Measurements from ENCODE around the gene GABRB3. TPM values are rescaled to one million over a fixed set of nuclear protein-coding genes. Genes with fewer than 3 reads are reported as not detected.

The GABRB3 gene
- total and polyA plus RNA-seq, 2 of the 8 experiments (the other 6 are each of a cell fraction or from before 2014, with no cell fraction given) = 98.8 to 163 TPM

DNA sequence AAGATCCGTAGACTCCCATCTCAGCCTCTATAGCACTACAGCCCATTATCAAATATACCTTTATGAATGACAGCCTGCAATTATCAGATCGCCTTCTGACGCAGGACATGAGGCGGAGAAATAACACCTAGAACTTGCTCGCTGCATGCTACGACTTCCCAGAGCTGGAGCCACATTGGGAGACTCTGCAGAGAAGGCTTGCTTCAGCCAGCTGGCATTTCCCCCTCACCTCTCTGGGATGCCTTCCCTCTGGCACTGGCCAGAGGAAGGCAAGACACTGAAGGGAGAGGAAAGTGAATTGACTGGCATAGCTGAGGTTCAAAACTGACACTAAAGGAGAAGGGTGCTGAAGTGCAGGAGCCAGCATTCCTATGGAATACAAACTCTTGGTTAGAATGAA lies 131.7 kb downstream of the GABRB3 start:
- no peak overlapping the region; the same call in 1 of the 2 replicates for H2AK5ac ChIP-seq (ENCODE audit: low read depth, low read length)
- H2BK12ac ChIP-seq (ENCODE audit: low read depth, low read length) = 0 out of 2 replicates have a peak overlapping the region, but pooled peaks have one; percentile 35
- no peak overlapping the region for H2BK15ac ChIP-seq (ENCODE audit: low read length)
- no peak overlapping the region for H3K23ac ChIP-seq (ENCODE audit: insufficient read length)
- H3K9me3 ChIP-seq (ENCODE audit: insufficient read depth in 2 of 2, low read depth in 1 of 2, low read length in 1 of 2) = no peaks in the 10 kb centered on the region
- H4K91ac ChIP-seq (replicated peaks; ENCODE audit: insufficient read length, low read length) = no peak overlapping the region
- H2AFZ ChIP-seq (ENCODE audit: low read length) = no peak overlapping the region
- H3K9ac ChIP-seq (replicated peaks in 1 of 4; ENCODE audit: extremely low read depth in 1 of 4, low read depth in 3 of 4, low read length in 3 of 4) = no peak overlapping the region
- H3K23me2 ChIP-seq (ENCODE audit: low read depth, low read length) = no peaks in the 10 kb centered on the region; the same call in 1 of the 2 replicates
- no peak overlapping the region for H3K4ac ChIP-seq (replicated peaks; ENCODE audit: insufficient read length, low read depth, low read length)
- 96% methylated on average over 6 of the region's 6 CpGs; no CpG with 5 or more reads in 1 of the 2 experiments for WGBS, 2 experiments (ENCODE audit: extremely low coverage in 1 of 2, insufficient coverage in 1 of 2, insufficient read length in 1 of 2, insufficient replicate concordance in 2 of 2, low coverage in 1 of 2, low lambda C conversion rate in 2 of 2, missing lambda C conversion rate in 1 of 2)
- peaks cover 15% of the 10 kb centered on the region for H3K79me1 ChIP-seq (ENCODE audit: low read depth, low read length)
- no peak overlapping the region for H3K4me3 ChIP-seq (ENCODE audit: extremely low read depth in 1 of 4, insufficient read depth in 2 of 4, low read depth in 3 of 4, low read length in 4 of 4)
- peaks cover 3 to 16% (median 6%) of the 10 kb centered on the region in 4 experiments; a peak in 6 of 7 replicates for H3K4me1 ChIP-seq (replicated peaks in 1 of 4; ENCODE audit: control insufficient read depth in 3 of 4, insufficient read depth in 4 of 4, low read length in 3 of 4)
- H3K18ac ChIP-seq (ENCODE audit: extremely low read depth, low read length) = no peak overlapping the region
- peaks cover 0 to 2% (median 0%) of the 10 kb centered on the region in 4 experiments; a peak in 2 of 8 replicates for H3K36me3 ChIP-seq (ENCODE audit: control insufficient read depth in 2 of 4, insufficient read depth in 4 of 4, low read length in 3 of 4)
- no peak overlapping the region for H4K5ac ChIP-seq (ENCODE audit: insufficient read length, low read depth, low read length)
- H3K4me2 ChIP-seq (ENCODE audit: insufficient read depth in 1 of 2, low read depth in 2 of 2, low read length in 2 of 2) = no peak overlapping the region
- H3K27me3 ChIP-seq (replicated peaks in 1 of 4; ENCODE audit: control insufficient read depth in 3 of 4, extremely low read depth in 1 of 4, insufficient read depth in 3 of 4, low read length in 3 of 4) = no peaks in the 10 kb centered on the region
- POLR2A ChIA-PET (ENCODE audit: partially characterized antibody) = no interaction called here
- H3K14ac ChIP-seq (ENCODE audit: insufficient read length) = no peak overlapping the region
- H3K27ac ChIP-seq (ENCODE audit: low read depth, low read length) = no peak overlapping the region
- CTCF ChIA-PET (ENCODE audit: partially characterized antibody) = interaction anchor here (1.4 to 1.7 kb wide), 2 partner anchors 25 to 27 kb away, joined by 3 to 4 read pairs; no protein-coding TSS in a partner anchor
- DNase-seq (ENCODE audit: low read depth in 1 of 2, low spot score in 2 of 2) = no peak
- H4K20me1 ChIP-seq (replicated peaks in 1 of 2; ENCODE audit: control insufficient read depth in 1 of 2, insufficient read depth in 2 of 2, low read length in 2 of 2) = peaks cover 0 to 8% of the 10 kb centered on the region in 2 experiments
- no peak overlapping the region for H2BK120ac ChIP-seq (replicated peaks; ENCODE audit: low read depth, low read length)
- peaks cover 0 to 83% of the 10 kb centered on the region in 2 experiments; a peak in 2 of 4 replicates for H3K79me2 ChIP-seq (ENCODE audit: control insufficient read depth in 1 of 2, insufficient read depth in 2 of 2, low read length in 2 of 2)
- H2BK5ac ChIP-seq (ENCODE audit: low read depth, low read length) = no peak overlapping the region
- H3K56ac ChIP-seq (replicated peaks; ENCODE audit: insufficient read length, low read depth, low read length) = no peak overlapping the region
- H2BK20ac ChIP-seq (ENCODE audit: low read length) = no peak overlapping the region
- H4K8ac ChIP-seq (ENCODE audit: extremely low read depth, insufficient read depth, low read length) = peak overlapping the region; percentile 3; the same call in 1 of the 2 replicates
- FAIRE-seq = no peak
- TF ChIP-seq TBP (IDR thresholded peaks at IDR 0.05; ENCODE audit: low read depth, low read length) = no peak
- TF ChIP-seq SAP30 (IDR thresholded peaks at IDR 0.05; ENCODE audit: insufficient read depth, insufficient replicate concordance, low read length) = no peak
- no peak for TF ChIP-seq CHD2 (IDR thresholded peaks at IDR 0.05; ENCODE audit: low read length)
- no peak for TF ChIP-seq RXRA (IDR thresholded peaks at IDR 0.05; ENCODE audit: insufficient read depth, low read depth, low read length)
- no peak for TF ChIP-seq KDM4A (IDR thresholded peaks at IDR 0.05; ENCODE audit: low read depth, low read length, severe bottlenecking)
- no peak for TF ChIP-seq JUN (IDR thresholded peaks at IDR 0.05; ENCODE audit: low read depth, low read length)
- TF ChIP-seq CEBPB (IDR thresholded peaks at IDR 0.05; ENCODE audit: low read depth, low read length) = no peak
- TF ChIP-seq, protein P1, sequence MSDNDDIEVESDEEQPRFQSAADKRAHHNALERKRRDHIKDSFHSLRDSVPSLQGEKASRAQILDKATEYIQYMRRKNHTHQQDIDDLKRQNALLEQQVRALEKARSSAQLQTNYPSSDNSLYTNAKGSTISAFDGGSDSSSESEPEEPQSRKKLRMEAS (IDR thresholded peaks at IDR 0.05) = no peak
- TF ChIP-seq BCL11A (IDR thresholded peaks at IDR 0.05; ENCODE audit: low read depth in 2 of 2, low read length in 2 of 2) = no peak
- TF ChIP-seq SP4 (IDR thresholded peaks at IDR 0.05; ENCODE audit: low read length) = no peak
- TF ChIP-seq POU5F1 (IDR thresholded peaks at IDR 0.05; ENCODE audit: low read depth, low read length) = no peak
- no peak for TF ChIP-seq BACH1 (IDR thresholded peaks at IDR 0.05; ENCODE audit: low read length)
- no peak for TF ChIP-seq EGR1 (IDR thresholded peaks at IDR 0.05; ENCODE audit: borderline replicate concordance, low read depth, low read length)

Data from H1 (cell line).